GM23338 (cell line): Measurements from ENCODE around the gene LYSMD1. TPM values are rescaled to one million over a fixed set of nuclear protein-coding genes. Genes with fewer than 3 reads are reported as not detected.

Source experiments
- ATAC-seq: fragments of 200-7000 bp; cut with Tn5 transposase; 3 replicates; pipeline ENCODE4 v1.9.1; 2020
- DNase-seq: peaks from one replicate; pipeline ENCODE4 v3.0.0-alpha.2; 2015; ENCODE audit warnings: low spot score
- H2AFZ ChIP-seq: fragments of 200-600 bp; sonication (generic); 2 replicates; pipeline ENCODE4 v1.8.0; 2016; ENCODE audit warnings: antibody characterized with exemption, mild to moderate bottlenecking, moderate library complexity
- H3F3A ChIP-seq: fragments of 200-600 bp; sonication (generic); replicated peaks from 2 replicates; pipeline ENCODE4 v1.8.0; 2017; ENCODE audit warnings: antibody characterized with exemption, mixed run types, low read depth
- H3K27ac ChIP-seq: fragments of 200-600 bp; sonication (generic); 2 replicates; pipeline ENCODE4 v1.6.1; 2016; ENCODE audit warnings: low read depth
- H3K27me3 ChIP-seq: fragments of 200-600 bp; sonication (generic); 2 replicates; pipeline ENCODE4 v1.8.0; 2016; ENCODE audit warnings: mild to moderate bottlenecking, mixed run types, moderate library complexity; ENCODE audit not compliant: insufficient read depth
- H3K36me3 ChIP-seq: fragments of 200-600 bp; sonication (generic); 2 replicates; pipeline ENCODE4 v1.8.0; 2016; ENCODE audit warnings: mild to moderate bottlenecking; ENCODE audit not compliant: insufficient read depth
- H3K4me1 ChIP-seq: fragments of 200-600 bp; sonication (generic); 2 replicates; pipeline ENCODE4 v1.8.0; 2016; ENCODE audit warnings: mild to moderate bottlenecking, moderate library complexity; ENCODE audit not compliant: insufficient read depth
- H3K4me2 ChIP-seq: fragments of 200-600 bp; sonication (generic); 2 replicates; pipeline ENCODE4 v1.7.1; 2017; ENCODE audit warnings: mixed run types
- H3K4me3 ChIP-seq: fragments of 200-600 bp; sonication (generic); 2 replicates; pipeline ENCODE4 v1.6.1; 2016; ENCODE audit warnings: mixed run types
- H3K79me2 ChIP-seq: fragments of 200-600 bp; sonication (generic); replicated peaks from 2 replicates; pipeline ENCODE4 v1.8.0; 2017; ENCODE audit warnings: mild to moderate bottlenecking; ENCODE audit not compliant: insufficient read depth
- H3K9me2 ChIP-seq: fragments of 200-600 bp; sonication (generic); 2 replicates; pipeline ENCODE4 v1.8.0; 2017; ENCODE audit not compliant: insufficient read depth
- H4K20me1 ChIP-seq: fragments of 200-600 bp; sonication (generic); replicated peaks from 2 replicates; pipeline ENCODE4 v1.8.0; 2017; ENCODE audit warnings: mild to moderate bottlenecking; ENCODE audit not compliant: insufficient read depth
- H3K27ac Mint-ChIP-seq: 2 replicates; pipeline ENCODE4 v1.8.0; 2020; ENCODE audit warnings: inconsistent platforms, mild to moderate bottlenecking, moderate library complexity, mixed read lengths
- H3K27me3 Mint-ChIP-seq: 3 replicates; pipeline ENCODE4 v1.8.0; 2022; ENCODE audit warnings: low read depth, mild to moderate bottlenecking, moderate library complexity, mixed read lengths, inconsistent platforms; ENCODE audit not compliant: insufficient read depth, poor library complexity
- H3K36me3 Mint-ChIP-seq: 3 replicates; pipeline ENCODE4 v1.8.0; 2021; ENCODE audit warnings: low read depth, mild to moderate bottlenecking, inconsistent platforms, moderate library complexity, mixed read lengths
- H3K4me1 Mint-ChIP-seq: 3 replicates; pipeline ENCODE4 v1.8.0; 2020; ENCODE audit warnings: mild to moderate bottlenecking, inconsistent platforms, mixed read lengths
- H3K4me3 Mint-ChIP-seq: 3 replicates; pipeline ENCODE4 v1.8.0; 2021; ENCODE audit warnings: moderate library complexity, mild to moderate bottlenecking, inconsistent platforms, mixed read lengths
- H3K9me3 Mint-ChIP-seq: 3 replicates; pipeline ENCODE4 v1.8.0; 2020; ENCODE audit warnings: moderate library complexity, mild to moderate bottlenecking, inconsistent platforms, mixed read lengths
- CTCF ChIP-seq, 2 experiments: fragments of 200-600 bp in 1 of 2; sonication (generic) in 1 of 2; conservative IDR thresholded peaks; 2 replicates each; pipeline versions ENCODE4 v1.5.1 to v1.6.1; 2016 to 2017; ENCODE audit warnings: antibody characterized with exemption in 2 of 2, low read depth in 2 of 2, mild to moderate bottlenecking in 2 of 2, moderate library complexity in 1 of 2
- EZH2 ChIP-seq: fragments of 200-600 bp; sonication (generic); IDR thresholded peaks from one replicate; pipeline ENCODE4 v1.8.0; 2017; ENCODE audit warnings: antibody characterized with exemption, mild to moderate bottlenecking, low read depth; ENCODE audit not compliant: unreplicated experiment
- NANOG ChIP-seq: IDR thresholded peaks from 2 replicates; pipeline ENCODE4 v1.6.1; 2016; ENCODE audit warnings: antibody characterized with exemption, borderline replicate concordance
- POLR2AphosphoS5 ChIP-seq: IDR thresholded peaks from 2 replicates; pipeline ENCODE4 v1.6.1; 2016; ENCODE audit warnings: antibody characterized with exemption, low read depth
- STAT1 ChIP-seq: IDR thresholded peaks from one replicate; pipeline ENCODE4 v1.6.1; 2016; ENCODE audit warnings: antibody characterized with exemption; ENCODE audit not compliant: unreplicated experiment
- ZNF462 ChIP-seq: fragments of 250-450 bp; sonication (Bioruptor Pico); IDR thresholded peaks from 2 replicates; pipeline ENCODE4 v1.5.0; 2020; ENCODE audit warnings: mild to moderate bottlenecking, moderate library complexity
- polyA plus RNA-seq: library from polyadenylated mRNA; unstranded; fragments of >200 nt; fragmentation: Nextera tagmentation; extraction: Ambion mirVana; gene quantifications from 2 replicates; pipeline ENCODE4 v1.2.1, GENCODE V29; 2016
- total RNA-seq: library from RNA; depleted of rRNA; stranded (reverse); fragments of >200 nt; shearing (Covaris generic); gene quantifications from 2 replicates; pipeline ENCODE4 v1.2.3, GENCODE V29; 2014

Gene LYSMD1
- total and polyA plus RNA-seq, 2 experiments from 2014 or later: 3.6 to 6.4 TPM

GRCh38 chr1:151146072-151146411, 19.7 kb downstream of the LYSMD1 start:
- H3K4me3 ChIP-seq: peak overlapping the region; percentile 96
- H3K4me3 Mint-ChIP-seq: peak overlapping the region; percentile 82
- DNase-seq: peak; percentile 47
- peak overlapping the region; percentile 98 for H3K4me2 ChIP-seq
- no peaks in the 10 kb centered on the region for H3K9me2 ChIP-seq
- H3K27me3 ChIP-seq: peaks cover 35% of the 10 kb centered on the region
- no peak overlapping the region for H3K27ac ChIP-seq
- H4K20me1 ChIP-seq: peaks cover 5% of the 10 kb centered on the region; the same call in 1 of the 2 replicates
- peak overlapping the region; percentile 91 for H2AFZ ChIP-seq
- ATAC-seq: peak; percentile 6
- peaks cover 9% of the 10 kb centered on the region; the same call in 1 of the 2 replicates for H3F3A ChIP-seq
- H3K36me3 Mint-ChIP-seq: no peaks in the 10 kb centered on the region; the same call in 2 of the 3 replicates
- H3K4me1 Mint-ChIP-seq: peaks cover 39% of the 10 kb centered on the region
- H3K4me1 ChIP-seq: peaks cover 35% of the 10 kb centered on the region
- H3K79me2 ChIP-seq: no peaks in the 10 kb centered on the region; the same call in 1 of the 2 replicates
- H3K9me3 Mint-ChIP-seq: no peaks in the 10 kb centered on the region
- TF ChIP-seq EZH2 (peak; percentile 29), POLR2AphosphoS5 (no peak)
- H3K27ac Mint-ChIP-seq: no peak overlapping the region
- H3K36me3 ChIP-seq: no peaks in the 10 kb centered on the region
- peaks cover 32% of the 10 kb centered on the region for H3K27me3 Mint-ChIP-seq

- H3K27me3 ChIP-seq: peaks cover 35% of the 10 kb centered on the region
- peaks cover 9% of the 10 kb centered on the region; the same call in 1 of the 2 replicates for H3F3A ChIP-seq
- DNase-seq: peak; percentile 60
- Mint-ChIP-seq H3K9me3 (no peaks in the 10 kb centered on the region), H3K27ac (no peak overlapping the region), H3K4me3 (peak overlapping the region; percentile 82), H3K27me3 (peaks cover 32% of the 10 kb centered on the region), H3K4me1 (peaks cover 39% of the 10 kb centered on the region), H3K36me3 (no peaks in the 10 kb centered on the region; the same call in 2 of the 3 replicates)
- peaks cover 5% of the 10 kb centered on the region; the same call in 1 of the 2 replicates for H4K20me1 ChIP-seq
- H3K9me2 ChIP-seq: no peaks in the 10 kb centered on the region
- peak; percentile 25 for ATAC-seq
- H3K79me2 ChIP-seq: no peaks in the 10 kb centered on the region; the same call in 1 of the 2 replicates
- peak overlapping the region; percentile 98 for H3K4me2 ChIP-seq
- peaks cover 35% of the 10 kb centered on the region for H3K4me1 ChIP-seq
- H3K27ac ChIP-seq: no peak overlapping the region
- no peak for TF ChIP-seq NANOG
- TF ChIP-seq CTCF (conservative IDR thresholded peaks at IDR 0.05; ENCODE audit: low read depth in 2 of 2): no peak
- TF ChIP-seq STAT1: no peak
- TF ChIP-seq ZNF462 (CRISPR knock-in tag): no peak
- TF ChIP-seq EZH2: no peak
- no peaks in the 10 kb centered on the region for H3K36me3 ChIP-seq
- H2AFZ ChIP-seq: peak overlapping the region; percentile 91
- H3K4me3 ChIP-seq: peak overlapping the region; percentile 96
Measured at GRCh38 chr1:151145304-151146071, 20.2 kb downstream of the LYSMD1 start.
